ENCODE results near the gene RPL9. TPM values are rescaled to one million over a fixed set of nuclear protein-coding genes. Genes with fewer than 3 reads are reported as not detected.

Gene RPL9
- total and polyA plus RNA-seq, 2 of the 8 experiments (the other 6 are each of a cell fraction or from before 2014, with no cell fraction given) = 1,161 to 1,184 TPM

GRCh38 chr4:39464886-39465501 lies 6.3 kb upstream of the RPL9 start:
- no peak overlapping the region for H3K56ac ChIP-seq (replicated peaks; ENCODE audit: insufficient read length, low read depth, low read length)
- H3K9me3 ChIP-seq (ENCODE audit: insufficient read depth in 2 of 2, low read depth in 1 of 2, low read length in 1 of 2) = no peaks in the 10 kb centered on the region
- no peak overlapping the region for H3K18ac ChIP-seq (ENCODE audit: extremely low read depth, low read length)
- no peaks in the 10 kb centered on the region for H4K20me1 ChIP-seq (replicated peaks in 1 of 2; ENCODE audit: control insufficient read depth in 1 of 2, insufficient read depth in 2 of 2, low read length in 2 of 2)
- H2BK5ac ChIP-seq (ENCODE audit: low read depth, low read length) = no peak overlapping the region
- no peaks in the 10 kb centered on the region for H3K79me1 ChIP-seq (ENCODE audit: low read depth, low read length)
- H4K5ac ChIP-seq (ENCODE audit: insufficient read length, low read depth, low read length) = no peak overlapping the region
- no peak overlapping the region for H2AFZ ChIP-seq (ENCODE audit: low read length)
- no peak overlapping the region for H3K4ac ChIP-seq (replicated peaks; ENCODE audit: insufficient read length, low read depth, low read length)
- H2BK15ac ChIP-seq (ENCODE audit: low read length) = no peak overlapping the region
- no peak overlapping the region for H3K27ac ChIP-seq (ENCODE audit: low read depth, low read length)
- FAIRE-seq = no peak
- H3K14ac ChIP-seq (ENCODE audit: insufficient read length) = no peak overlapping the region
- WGBS, 2 experiments (ENCODE audit: extremely low coverage in 1 of 2, insufficient coverage in 1 of 2, insufficient read length in 1 of 2, insufficient replicate concordance in 2 of 2, low coverage in 1 of 2, low lambda C conversion rate in 2 of 2, missing lambda C conversion rate in 1 of 2) = 92% methylated on average over 2 of the region's 2 CpGs; no CpG with 5 or more reads in 1 of the 2 experiments
- no peak overlapping the region for H2BK20ac ChIP-seq (ENCODE audit: low read length)
- H2AK5ac ChIP-seq (ENCODE audit: low read depth, low read length) = no peak overlapping the region
- H2BK120ac ChIP-seq (replicated peaks; ENCODE audit: low read depth, low read length) = no peak overlapping the region
- no peak for DNase-seq (ENCODE audit: low read depth in 1 of 2, low spot score in 2 of 2)
- H2BK12ac ChIP-seq (ENCODE audit: low read depth, low read length) = no peak overlapping the region
- H4K91ac ChIP-seq (replicated peaks; ENCODE audit: insufficient read length, low read length) = no peak overlapping the region
- H3K79me2 ChIP-seq (ENCODE audit: control insufficient read depth in 1 of 2, insufficient read depth in 2 of 2, low read length in 2 of 2) = peaks cover 0 to 4% of the 10 kb centered on the region in 2 experiments; a peak in 1 of 4 replicates
- no peak overlapping the region for H3K9ac ChIP-seq (replicated peaks in 1 of 4; ENCODE audit: extremely low read depth in 1 of 4, low read depth in 3 of 4, low read length in 3 of 4)
- no peak overlapping the region for H4K8ac ChIP-seq (ENCODE audit: extremely low read depth, insufficient read depth, low read length)
- H3K23me2 ChIP-seq (ENCODE audit: low read depth, low read length) = no peaks in the 10 kb centered on the region
- ChIA-PET CTCF (ENCODE audit: partially characterized antibody) (interaction anchor here (0.8 kb wide), 1 partner anchor 195 kb away, joined by 4 read pairs; no protein-coding TSS in a partner anchor), POLR2A (ENCODE audit: partially characterized antibody) (interaction anchor here (1.4 to 2.9 kb wide), 2 partner anchors 8 to 11 kb away, joined by 5 to 32 read pairs; partner anchors contain the start of genes LIAS and RPL9)
- H3K36me3 ChIP-seq (ENCODE audit: control insufficient read depth in 2 of 4, insufficient read depth in 4 of 4, low read length in 3 of 4) = peaks cover 3 to 30% (median 19%) of the 10 kb centered on the region in 4 experiments
- H3K27me3 ChIP-seq (replicated peaks in 1 of 4; ENCODE audit: control insufficient read depth in 3 of 4, extremely low read depth in 1 of 4, insufficient read depth in 3 of 4, low read length in 3 of 4) = no peaks in the 10 kb centered on the region
- H3K23ac ChIP-seq (ENCODE audit: insufficient read length) = no peak overlapping the region
- H3K4me2 ChIP-seq (ENCODE audit: insufficient read depth in 1 of 2, low read depth in 2 of 2, low read length in 2 of 2) = no peak overlapping the region
- H3K4me3 ChIP-seq (ENCODE audit: extremely low read depth in 1 of 4, insufficient read depth in 2 of 4, low read depth in 3 of 4, low read length in 4 of 4) = no peak overlapping the region
- no peaks in the 10 kb centered on the region for H3K4me1 ChIP-seq (replicated peaks in 1 of 4; ENCODE audit: control insufficient read depth in 3 of 4, insufficient read depth in 4 of 4, low read length in 3 of 4)
- no peak for TF ChIP-seq CTCF (IDR thresholded peaks at IDR 0.05; ENCODE audit: control extremely low read depth in 1 of 3, insufficient read depth in 1 of 3, low read depth in 1 of 3, low read length in 3 of 3)
- no peak for TF ChIP-seq RAD21 (IDR thresholded peaks at IDR 0.05 in 1 of 2, conservative IDR thresholded peaks at IDR 0.05 in 1 of 2; ENCODE audit: low read depth in 2 of 2, low read length in 2 of 2)
- TF ChIP-seq TAF7 (optimal IDR thresholded peaks at IDR 0.05; ENCODE audit: borderline replicate concordance, low read depth, low read length) = no peak
- no peak for TF ChIP-seq EZH2 (IDR thresholded peaks at IDR 0.05; ENCODE audit: low read depth, low read length, severe bottlenecking)
- TF ChIP-seq SUZ12 (IDR thresholded peaks at IDR 0.05; ENCODE audit: low read length) = no peak
- TF ChIP-seq KDM5A (IDR thresholded peaks at IDR 0.05; ENCODE audit: low read length) = no peak
- TF ChIP-seq EGR1 (IDR thresholded peaks at IDR 0.05; ENCODE audit: borderline replicate concordance, low read depth, low read length) = no peak
- TF ChIP-seq HDAC2 (IDR thresholded peaks at IDR 0.05; ENCODE audit: borderline replicate concordance in 1 of 2, low read depth in 2 of 2, low read length in 2 of 2) = no peak
- no peak for TF ChIP-seq KDM1A (IDR thresholded peaks at IDR 0.05; ENCODE audit: borderline replicate concordance, low read length)

All from H1 (cell line).